ENCODE data around the gene SPPL3.
"Not testable (repeated sequence)": the region's sequence is repeated elsewhere in the genome, so short reads cannot be mapped to it uniquely, and the experiment has no call there.

The SPPL3 gene

GRCh38 chr12:120817559-120818330 is 86.4 kb downstream of the SPPL3 start:
- no peak for DNase-seq (ENCODE audit: low spot score)

DNA sequence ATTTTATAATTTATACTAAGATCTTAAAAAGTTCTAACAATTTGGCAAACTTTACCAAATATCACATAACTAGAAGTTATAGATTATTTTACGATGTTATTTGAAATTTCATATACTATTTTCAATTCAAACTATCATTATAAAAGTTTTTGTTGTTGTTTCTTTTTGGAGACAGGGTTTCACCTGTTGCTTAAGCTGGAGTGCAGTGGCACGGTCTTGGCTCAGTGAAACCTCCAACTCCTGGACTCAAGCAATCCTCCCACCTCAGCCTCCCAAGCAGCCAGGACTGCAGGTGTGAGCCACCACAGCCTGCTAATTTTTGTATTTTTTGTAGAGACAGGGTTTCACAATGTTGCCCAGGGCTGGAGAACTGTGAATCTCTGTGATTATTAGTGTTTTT is 87.8 kb downstream of the SPPL3 start:
- DNase-seq (ENCODE audit: low spot score) = no peak

- DNase-seq (ENCODE audit: low spot score) = no peak
Observed at GRCh38 chr12:120814903-120815429, 89.2 kb downstream of the SPPL3 start.

GRCh38 chr12:120814203-120814902 is 89.8 kb downstream of the SPPL3 start:
- no peak for DNase-seq (ENCODE audit: low spot score)

GRCh38 chr12:120813588-120814153 is 90.5 kb downstream of the SPPL3 start:
- DNase-seq (ENCODE audit: low spot score) = no peak

GRCh38 chr12:120810021-120810420 is 94.1 kb downstream of the SPPL3 start:
- no peak for DNase-seq (ENCODE audit: low spot score)

DNA sequence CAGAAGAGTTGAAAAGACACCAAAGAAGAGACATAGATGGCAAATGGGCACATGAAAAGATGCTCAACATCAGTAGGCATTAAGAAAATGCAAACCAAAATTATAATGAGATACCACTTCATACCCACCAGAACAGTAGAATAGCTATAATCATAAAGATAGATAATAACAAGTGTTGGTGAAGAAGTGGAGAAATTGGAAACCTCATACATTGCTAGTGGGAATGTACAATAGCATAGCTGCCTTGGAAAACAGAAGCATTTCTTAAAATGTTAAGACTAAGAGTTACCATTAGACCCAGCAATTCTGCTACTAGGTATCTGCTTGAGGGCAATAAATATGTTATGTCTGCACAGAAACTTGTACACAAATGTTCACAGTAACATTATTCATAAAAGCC is 99.7 kb downstream of the SPPL3 start:
- DNase-seq (ENCODE audit: low spot score) = no peak

- no peak for DNase-seq (ENCODE audit: low spot score)
Observed at GRCh38 chr12:120801146-120801545, 103.0 kb downstream of the SPPL3 start.

DNA sequence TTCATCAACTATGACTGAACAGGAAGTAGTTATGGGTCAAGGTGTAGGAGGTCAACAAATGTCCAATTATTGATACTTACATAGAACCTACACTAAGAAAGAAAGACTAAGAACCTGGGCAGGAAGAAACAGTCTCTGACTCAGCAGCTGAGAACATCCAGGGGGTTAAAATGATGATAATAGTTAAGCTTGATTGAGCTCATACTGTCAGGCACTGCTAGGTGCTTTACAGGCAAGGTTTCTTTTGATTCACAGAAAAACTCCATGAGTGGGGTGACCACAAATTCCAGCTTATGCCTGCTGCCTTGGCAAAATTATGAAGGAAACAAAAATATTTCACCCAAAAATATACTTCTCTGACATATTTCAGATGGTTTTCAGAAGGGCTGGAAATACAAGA is 103.5 kb downstream of the SPPL3 start:
- no peak for DNase-seq (ENCODE audit: low spot score)

DNA sequence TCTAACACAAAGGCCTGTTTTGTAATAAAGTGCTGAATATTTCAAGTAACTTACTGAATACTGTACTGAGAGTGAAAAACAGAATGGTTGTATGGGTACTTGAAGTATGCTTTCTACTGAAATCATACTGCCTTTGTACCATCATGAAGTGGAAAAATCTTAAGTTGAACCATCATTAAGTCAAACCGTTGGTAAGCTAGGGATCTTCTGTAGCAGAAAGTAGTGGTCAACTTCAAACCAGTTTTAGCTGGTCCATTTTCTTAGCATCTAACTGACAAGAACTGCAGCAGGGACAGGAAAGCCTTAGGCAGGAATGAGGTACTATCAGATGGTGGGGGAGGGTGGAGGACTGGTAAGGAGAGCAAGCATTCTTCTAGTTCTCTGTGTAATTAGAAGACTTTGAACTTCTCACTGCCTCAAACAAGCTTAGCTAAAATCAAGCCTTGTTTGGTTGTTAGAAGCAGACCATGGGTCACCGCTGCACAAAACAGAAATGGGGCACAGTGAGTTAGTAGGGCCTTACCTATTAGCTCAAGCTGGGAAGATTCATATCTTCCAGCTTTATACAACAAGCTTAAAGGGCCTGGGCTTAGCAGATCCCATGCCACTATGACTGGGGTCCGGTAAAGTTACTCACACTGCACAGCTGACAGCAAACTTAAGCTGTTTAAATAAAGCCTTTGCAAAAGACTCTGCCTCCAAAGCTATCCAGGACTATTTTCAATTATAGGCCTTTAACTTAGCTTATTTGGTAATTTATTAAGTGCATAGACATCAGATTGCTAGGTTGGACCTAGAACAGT is 104.7 kb downstream of the SPPL3 start:
- DNase-seq (ENCODE audit: low spot score) = no peak

DNA sequence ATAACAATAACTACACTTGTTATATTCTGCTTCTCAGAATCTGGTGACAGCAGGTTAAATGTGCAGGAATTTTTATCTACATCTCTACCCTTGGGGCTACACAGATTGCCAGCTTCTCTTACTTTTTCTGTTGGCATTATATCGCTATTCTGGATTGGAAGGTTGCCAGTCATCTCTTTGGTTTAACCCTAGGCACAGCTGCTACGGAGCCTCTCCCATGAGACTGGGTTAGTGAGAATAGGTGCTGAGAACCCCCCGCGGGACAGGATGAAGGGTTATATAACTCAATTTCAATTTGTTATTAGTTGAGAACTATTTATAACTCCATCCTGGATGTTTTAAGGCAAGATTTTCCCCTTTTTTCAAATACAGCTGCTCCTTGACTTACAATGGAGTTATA is 105.5 kb downstream of the SPPL3 start:
- DNase-seq (ENCODE audit: low spot score) = peak; percentile 62

GRCh38 chr12:120797677-120798642 is 106.2 kb downstream of the SPPL3 start:
- DNase-seq (ENCODE audit: low spot score) = no peak

DNA sequence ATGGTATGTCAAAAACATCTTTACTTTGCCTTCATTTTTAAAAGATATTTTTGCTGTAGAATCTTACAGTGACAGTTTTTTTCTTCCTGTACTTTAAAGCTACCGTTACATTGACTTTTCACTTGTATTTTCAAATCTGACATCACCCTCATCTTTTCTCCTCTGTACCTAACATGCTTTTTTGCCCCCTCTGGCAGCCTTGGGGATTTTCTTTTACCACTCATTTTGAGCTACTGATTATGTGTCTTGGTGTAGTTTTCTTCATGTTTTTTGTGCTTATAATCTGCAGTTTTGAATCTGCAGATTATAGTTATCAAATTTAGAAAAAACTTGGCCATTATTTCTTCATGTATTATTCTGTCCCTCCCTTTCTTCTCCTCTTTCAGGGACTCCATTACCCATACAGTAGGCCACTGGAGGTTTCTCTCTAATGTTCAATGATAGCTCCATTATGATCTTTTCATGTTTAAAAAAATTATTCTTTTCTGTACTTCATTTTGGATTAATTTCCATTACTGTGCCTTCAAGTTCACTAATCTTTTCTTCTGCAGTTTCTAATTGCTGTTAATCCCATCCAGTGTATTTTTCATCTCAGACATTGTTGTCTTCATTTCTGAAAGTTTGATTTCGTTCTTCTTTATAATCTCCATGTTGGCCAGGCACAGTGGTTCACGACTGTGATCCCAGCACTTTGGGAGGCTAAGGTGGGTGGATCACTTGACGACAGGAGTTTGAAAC is 108.5 kb downstream of the SPPL3 start:
- no peak for DNase-seq (ENCODE audit: low spot score)

- DNase-seq (ENCODE audit: low spot score) = no peak
Observed at GRCh38 chr12:120793357-120793756, 110.8 kb downstream of the SPPL3 start.

DNA sequence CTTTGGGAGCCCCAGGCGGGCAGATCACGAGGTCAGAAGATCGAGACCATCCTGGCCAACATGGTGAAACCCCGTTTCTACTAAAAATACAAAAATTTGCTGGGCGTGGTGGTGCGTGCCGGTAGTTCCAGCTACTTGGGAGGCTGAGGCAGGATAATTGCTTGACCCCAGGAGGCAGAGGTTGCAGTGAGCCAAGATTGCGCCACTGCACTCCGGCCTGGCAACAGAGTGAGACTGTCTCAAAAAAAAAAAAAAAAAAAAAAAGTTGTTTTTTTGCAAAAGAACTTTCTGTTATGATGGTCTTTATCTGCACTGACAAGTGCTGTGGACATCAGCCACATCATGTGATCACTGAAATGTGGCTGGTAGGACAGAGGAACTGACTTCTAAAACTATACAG is 111.7 kb downstream of the SPPL3 start:
- not testable (repeated sequence) for DNase-seq (ENCODE audit: low spot score)

DNA sequence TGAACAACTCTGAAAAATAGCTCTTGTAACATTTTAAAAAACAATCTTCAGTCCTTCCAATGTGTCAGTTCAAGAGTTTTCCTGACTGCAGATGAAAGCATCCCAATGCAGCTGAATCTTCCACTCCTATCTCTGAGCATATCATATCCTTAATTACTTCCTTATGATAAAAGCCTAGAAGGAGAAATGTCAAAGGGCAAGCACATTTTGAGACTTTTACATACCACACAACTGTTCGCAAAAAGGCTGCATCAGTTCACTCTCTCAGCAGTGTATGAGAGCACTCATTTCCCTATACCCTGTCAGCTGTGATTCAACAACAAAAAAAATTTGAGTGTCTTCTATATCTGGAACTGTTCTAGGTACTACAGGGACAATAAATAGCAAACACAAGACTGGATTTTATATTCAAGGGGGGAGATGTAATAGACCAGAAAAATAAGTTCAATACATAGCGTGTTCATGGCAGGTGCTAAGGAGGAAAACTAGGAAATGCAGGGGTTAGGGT is 112.4 kb downstream of the SPPL3 start:
- DNase-seq (ENCODE audit: low spot score) = no peak

DNA sequence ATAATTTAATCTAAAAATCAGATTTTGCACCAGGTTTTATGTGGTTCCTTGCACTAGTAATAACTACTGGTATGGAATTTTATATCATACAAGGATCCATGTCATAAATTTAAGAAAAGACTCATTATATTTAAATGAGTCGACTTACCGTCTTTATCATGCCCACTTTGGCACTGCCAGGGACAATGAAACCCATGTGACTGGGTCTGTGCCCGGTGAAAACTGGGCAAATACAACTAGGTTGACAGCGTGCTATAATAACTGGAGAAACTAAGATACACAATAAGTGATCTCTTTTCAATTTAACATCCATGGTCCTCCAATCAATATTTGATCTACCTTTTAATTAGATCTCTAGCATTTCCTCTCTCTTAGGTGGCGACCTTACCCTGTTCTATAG is 114.0 kb downstream of the SPPL3 start:
- DNase-seq (ENCODE audit: low spot score) = no peak

- DNase-seq (ENCODE audit: low spot score) = no peak
Observed at GRCh38 chr12:120787889-120788288, 116.3 kb downstream of the SPPL3 start.

- no peak for DNase-seq (ENCODE audit: low spot score)
Observed at GRCh38 chr12:120784804-120785203, 119.4 kb downstream of the SPPL3 start.

- no peak for DNase-seq (ENCODE audit: low spot score)
Observed at GRCh38 chr12:120783197-120783596, 121.0 kb downstream of the SPPL3 start.
